G401.6 (cell line): ENCODE data around the gene FOXN3.
"Not testable (repeated sequence)": the region's sequence is repeated elsewhere in the genome, so short reads cannot be mapped to it uniquely, and the experiment has no call there.

ENCODE experiments used
- FAIRE-seq: peaks from 2 replicates; lab custom pipeline; 2012; peaks lifted over from hg19 to GRCh38; lab: Jason Lieb, UNC

The FOXN3 gene

GRCh38 chr14:89163031-89163636 is 253.9 kb downstream of the FOXN3 start:
- FAIRE-seq = no peak

DNA sequence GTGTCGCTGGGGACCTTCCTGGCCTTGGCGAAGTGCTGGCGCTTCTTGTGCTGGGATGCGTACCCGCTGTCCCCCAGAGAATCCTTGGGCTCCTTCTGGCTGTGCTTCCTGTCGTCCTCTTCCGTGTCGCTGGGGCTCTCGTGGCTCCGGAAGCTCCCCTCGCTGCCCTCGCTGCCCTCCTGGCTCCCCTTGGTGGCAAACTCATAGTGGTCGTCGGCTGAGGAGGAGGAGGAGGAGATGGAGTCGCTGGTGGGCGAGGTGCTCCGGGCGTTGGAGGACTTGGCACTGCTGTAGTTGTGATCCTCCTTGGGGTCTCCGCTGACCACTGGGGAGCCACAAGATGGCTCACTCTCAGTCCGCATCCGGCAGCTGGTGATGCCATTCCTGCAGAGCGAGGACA is 254.4 kb downstream of the FOXN3 start:
- no peak for FAIRE-seq

DNA sequence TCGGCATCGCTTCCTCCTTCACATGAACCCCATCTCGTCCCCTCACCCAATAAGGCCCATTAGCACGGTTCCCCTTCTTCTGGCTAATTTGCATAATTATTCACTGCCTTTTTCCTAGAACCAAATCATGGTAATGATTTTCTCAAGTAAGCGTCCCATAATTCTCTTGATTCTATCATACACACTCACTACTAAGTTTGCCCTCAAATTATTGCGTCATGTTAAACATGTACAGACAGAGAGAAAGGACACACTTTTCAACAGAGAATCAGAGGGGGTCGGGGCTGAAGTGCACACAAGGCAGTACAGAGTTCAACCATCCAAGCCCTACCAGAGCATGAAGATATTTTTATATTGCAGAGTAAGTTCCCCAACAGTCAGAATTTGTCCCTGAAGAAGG is 256.6 kb downstream of the FOXN3 start:
- FAIRE-seq = no peak

DNA sequence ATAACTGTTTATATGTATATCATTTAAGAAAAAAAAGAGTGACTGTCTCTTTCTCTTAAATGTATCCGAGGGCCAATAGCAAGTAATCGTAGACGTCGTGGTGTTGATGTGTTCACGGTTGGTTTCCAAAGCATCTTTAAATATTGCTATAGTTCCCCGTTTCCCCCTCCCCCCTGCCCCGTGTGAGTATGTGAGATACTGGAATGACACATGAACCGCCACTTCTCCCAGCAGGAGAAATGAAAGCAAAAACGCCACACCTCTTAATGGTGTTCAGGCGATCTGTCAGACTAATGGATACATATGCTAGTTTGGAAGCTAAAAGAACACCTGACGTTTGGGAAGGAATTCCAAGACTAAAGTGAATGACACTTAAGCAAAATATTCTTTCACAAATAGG is 258.3 kb downstream of the FOXN3 start:
- FAIRE-seq = no peak

DNA sequence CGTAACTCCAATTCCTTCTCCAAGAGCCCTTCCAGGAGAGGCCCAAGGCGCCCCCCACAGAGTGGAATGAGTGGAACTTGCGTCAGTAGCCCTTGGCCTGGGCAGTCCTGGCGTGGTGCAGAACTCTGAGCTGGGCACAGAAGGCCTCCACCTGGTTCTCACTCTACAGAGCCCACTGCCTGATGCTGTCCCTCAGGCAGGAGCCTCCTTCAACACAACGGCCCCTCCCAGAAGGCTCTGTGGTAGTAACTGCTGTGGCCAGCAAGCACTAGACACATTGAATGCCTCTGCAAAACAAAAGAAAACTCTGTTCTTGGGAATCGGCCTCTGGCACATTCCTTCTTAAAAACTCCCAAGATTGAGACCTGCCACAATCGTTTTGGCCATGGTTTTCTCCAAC is 258.9 kb downstream of the FOXN3 start:
- not testable (repeated sequence) for FAIRE-seq

DNA sequence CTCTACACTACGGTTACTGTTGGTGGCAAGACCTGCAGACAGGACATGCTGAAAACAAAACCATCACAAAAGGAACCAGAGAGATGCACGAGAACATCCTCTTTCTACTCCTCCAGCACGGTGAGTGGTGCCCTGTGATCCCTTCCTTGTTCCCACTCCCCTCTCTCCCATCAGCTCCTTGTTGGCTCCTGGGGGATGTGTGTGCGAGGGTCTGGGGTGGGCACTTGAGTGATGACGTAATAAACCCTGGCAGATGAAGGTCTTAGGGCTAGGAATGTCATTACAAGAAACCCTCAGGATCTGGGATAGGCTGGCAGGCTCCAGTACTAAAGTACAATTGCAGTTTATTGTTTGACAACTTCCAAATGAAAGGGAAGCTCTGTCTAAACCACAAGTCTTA is 261.5 kb downstream of the FOXN3 start:
- FAIRE-seq = no peak

- FAIRE-seq = not testable (repeated sequence)
Measured at GRCh38 chr14:89151693-89152092, 265.3 kb downstream of the FOXN3 start.

- no peak for FAIRE-seq
Measured at GRCh38 chr14:89146274-89146673, 270.8 kb downstream of the FOXN3 start.

DNA sequence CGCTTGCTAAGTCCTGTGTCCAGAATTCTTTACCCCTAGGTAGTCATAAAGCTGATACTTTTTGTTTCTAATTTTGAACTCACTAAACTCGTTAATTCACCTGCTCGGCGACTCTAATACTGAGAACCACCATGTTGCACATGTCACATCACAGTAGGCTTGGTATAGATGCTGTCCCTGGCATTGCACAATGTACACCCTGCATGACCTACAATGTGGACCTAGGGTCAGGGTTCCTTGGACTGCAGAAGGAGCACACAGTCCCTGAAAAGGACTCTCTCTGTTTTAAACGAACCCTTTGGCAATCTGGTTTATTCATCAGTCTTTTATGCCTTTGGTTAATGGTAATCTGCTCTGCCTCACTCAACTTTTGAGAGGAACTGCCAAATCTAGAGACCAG is 272.4 kb downstream of the FOXN3 start:
- no peak for FAIRE-seq

DNA sequence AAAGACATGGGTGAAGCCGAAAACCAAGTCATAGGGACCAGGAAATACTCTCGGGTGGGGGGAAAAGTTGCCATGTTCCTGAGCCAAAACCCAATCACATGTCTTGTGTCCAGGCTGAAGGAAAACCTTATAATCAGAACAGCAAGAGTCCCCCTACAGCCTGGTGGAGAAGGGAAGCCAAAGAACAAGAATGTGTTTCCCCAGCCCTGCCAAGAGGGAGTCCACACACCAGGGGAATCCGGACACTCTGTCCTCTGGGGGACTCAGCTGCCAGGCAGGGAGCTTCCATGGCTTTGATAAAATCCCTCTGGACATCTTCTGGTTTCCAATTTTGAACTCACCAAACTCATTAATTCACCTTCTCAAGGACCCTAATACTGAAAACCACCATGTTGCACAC is 273.0 kb downstream of the FOXN3 start:
- no peak for FAIRE-seq

- FAIRE-seq = no peak
Measured at GRCh38 chr14:89143595-89143994, 273.4 kb downstream of the FOXN3 start.

DNA sequence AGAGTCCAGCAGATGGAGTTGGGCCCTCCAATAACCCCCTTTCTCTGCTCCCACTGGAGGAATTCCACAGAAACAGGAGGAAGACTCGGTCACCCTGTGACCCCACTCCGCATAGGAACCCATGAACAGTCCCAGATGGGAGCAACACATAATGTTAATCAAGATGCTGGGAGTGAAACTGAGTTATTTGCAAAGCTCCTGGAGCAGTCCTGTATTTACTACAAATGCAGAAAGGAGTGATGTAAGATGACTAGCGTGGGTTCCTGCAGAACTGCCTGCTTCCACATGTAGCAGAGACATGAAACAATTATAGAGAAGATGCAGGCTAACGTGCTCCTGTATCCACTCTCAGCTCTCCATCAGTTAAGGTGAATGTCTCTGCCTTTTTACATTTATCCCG is 274.7 kb downstream of the FOXN3 start:
- no peak for FAIRE-seq

- FAIRE-seq = no peak
Measured at GRCh38 chr14:89141862-89142261, 275.2 kb downstream of the FOXN3 start.

DNA sequence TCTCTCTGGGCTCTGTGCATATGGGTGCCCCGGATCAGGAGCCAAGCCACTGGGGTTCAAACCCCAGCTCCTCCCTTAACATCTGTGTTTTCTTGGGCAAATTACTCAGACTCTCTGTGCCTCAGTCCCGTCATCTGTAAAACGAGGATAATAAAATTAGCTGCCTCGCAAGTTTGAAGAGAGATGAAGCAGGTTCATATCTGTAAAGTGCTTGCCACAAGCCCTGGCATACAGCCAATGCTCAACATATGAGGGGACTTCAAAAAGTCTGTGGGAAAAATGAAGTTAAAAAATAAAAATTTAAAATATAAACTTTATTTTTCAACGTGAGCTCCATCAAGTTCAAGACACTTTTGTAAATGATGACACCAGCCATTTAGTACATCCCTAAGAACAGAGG is 276.7 kb downstream of the FOXN3 start:
- no peak for FAIRE-seq

DNA sequence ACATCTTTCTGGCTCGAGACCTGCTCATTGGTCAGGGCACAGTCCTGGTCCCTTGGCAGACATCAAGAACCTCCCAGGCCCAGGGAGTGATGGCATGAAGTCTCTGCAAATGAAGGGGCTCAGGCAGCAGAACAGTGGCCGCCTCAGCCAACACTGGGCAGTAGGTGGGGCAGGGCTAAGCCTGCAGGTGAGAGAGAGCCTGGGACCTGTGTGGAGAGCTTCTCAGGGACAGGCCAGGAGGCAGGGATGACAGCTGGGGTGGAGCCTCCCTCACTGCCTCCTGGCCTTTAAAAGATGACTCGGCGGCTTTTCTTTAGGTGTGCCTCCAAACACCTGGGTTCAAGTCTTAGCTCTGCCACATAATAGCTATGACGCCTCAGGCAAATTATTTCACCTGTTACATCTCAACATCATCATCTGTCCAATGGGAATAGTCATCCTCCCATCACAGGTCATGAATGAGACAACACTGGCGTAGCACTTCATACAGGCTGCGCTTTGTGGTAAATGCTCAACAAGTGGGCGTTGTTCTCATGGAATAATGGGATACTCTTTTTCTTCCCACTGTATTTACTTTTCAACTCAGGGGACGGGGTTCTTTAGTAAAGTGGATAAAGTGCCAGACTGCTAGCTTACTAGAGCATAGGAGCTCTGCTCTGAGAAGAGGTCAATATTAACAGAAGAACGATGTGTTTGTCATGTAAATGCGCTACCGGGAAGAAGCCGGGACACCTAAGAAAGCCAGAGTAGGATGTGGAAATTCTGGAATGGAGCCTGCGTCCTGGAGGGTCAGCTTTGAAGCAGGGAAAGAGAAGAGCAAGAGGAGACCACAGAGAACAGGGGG is 277.4 kb downstream of the FOXN3 start:
- no peak for FAIRE-seq

- FAIRE-seq = no peak
Measured at GRCh38 chr14:89138846-89139245, 278.2 kb downstream of the FOXN3 start.

GRCh38 chr14:89137526-89138163 is 279.4 kb downstream of the FOXN3 start:
- no peak for FAIRE-seq

- no peak for FAIRE-seq
Measured at GRCh38 chr14:89136587-89136986, 280.4 kb downstream of the FOXN3 start.

- FAIRE-seq = no peak
Measured at GRCh38 chr14:89134640-89135039, 282.4 kb downstream of the FOXN3 start.

DNA sequence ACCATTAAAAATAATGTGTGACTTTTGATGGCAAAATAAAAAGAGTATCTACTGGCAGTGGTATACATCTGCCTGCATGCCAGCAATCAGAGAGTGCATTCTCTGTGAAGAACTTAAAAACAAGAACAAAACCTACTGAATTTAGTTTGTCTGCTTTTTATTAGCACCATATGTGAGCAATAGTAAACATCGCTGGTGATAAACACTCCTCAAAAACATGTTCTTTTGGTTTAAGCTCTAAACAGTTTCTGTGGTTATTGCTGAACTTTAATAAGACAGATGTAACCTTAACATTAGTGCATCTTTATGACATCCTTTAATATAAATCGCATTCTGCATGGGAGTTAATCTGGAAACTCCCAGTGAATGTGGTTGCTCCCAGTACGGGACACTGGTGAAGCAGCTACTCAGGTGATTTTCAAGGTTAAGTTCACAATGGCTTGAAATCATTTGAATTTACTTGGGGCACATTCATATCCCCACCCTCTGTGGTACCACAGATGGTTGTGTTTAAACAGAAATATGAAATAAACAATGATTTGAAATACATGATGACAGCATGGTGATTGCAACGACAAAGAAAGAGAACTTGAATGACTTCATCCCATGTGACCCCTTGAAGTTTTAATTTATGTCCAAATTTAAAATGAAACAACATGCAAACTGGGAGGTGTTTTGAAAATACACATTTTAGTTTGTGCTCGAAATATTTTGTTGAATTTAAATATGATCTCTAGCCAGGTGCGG is 285.9 kb downstream of the FOXN3 start:
- FAIRE-seq = no peak

DNA sequence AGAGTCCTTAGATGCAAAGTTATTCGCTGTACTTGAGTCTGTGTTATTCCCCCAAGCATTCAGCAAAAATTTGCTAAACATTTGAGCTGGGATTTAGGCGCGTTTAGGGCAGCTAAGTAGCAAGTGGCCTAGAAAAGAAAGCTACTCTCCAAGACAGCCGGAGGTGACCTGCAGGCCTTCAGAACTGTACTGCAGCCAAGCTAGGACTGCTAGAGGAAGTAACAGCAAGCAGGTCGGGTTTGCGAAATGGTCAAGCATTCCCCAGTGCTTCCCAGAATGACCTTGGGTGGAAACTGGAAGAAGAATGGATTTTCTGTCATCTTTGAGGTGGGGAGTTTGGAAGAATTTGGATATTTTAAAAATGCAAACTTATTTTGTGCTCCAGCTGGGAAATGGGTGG is 287.5 kb downstream of the FOXN3 start:
- no peak for FAIRE-seq

- FAIRE-seq = no peak
Measured at GRCh38 chr14:89128311-89129026, 288.6 kb downstream of the FOXN3 start.
